A673 (cell line): Measurements from ENCODE around the gene ALDH2.

Experiments used
- CTCF ChIP-seq: fragments of 300-800, 200-600 bp; sonication (generic); conservative IDR thresholded peaks from 2 replicates; pipeline ENCODE4 v1.5.1; 2017; ENCODE audit warnings: low read depth, mild to moderate bottlenecking, antibody characterized with exemption, low read length, moderate library complexity, mixed read lengths
- EZH2 ChIP-seq: fragments of 200-600 bp; sonication (generic); IDR thresholded peaks from 2 replicates; pipeline ENCODE4 v1.6.1; 2017; ENCODE audit warnings: borderline replicate concordance, low read depth, mild to moderate bottlenecking, mixed read lengths, antibody characterized with exemption, low read length; ENCODE audit not compliant: poor library complexity, severe bottlenecking

GRCh38 chr12:111732786-111733185 lies 33.9 kb upstream of the ALDH2 start:
- TF ChIP-seq EZH2 (no peak), CTCF (no peak)
